H7 (cell line): ENCODE data around the gene EEF1AKMT2. TPM values are rescaled to one million over a fixed set of nuclear protein-coding genes. Genes with fewer than 3 reads are reported as not detected.
"Not testable (repeated sequence)": the region's sequence is repeated elsewhere in the genome, so short reads cannot be mapped to it uniquely, and the experiment has no call there.

Experiments used
- DNase-seq: peaks from one replicate; pipeline ENCODE4 v3.0.0; 2012
- H3K27me3 ChIP-seq: 2 replicates; pipeline ENCODE4 v1.6.0; 2011; ENCODE audit warnings: mild to moderate bottlenecking, low read length; ENCODE audit not compliant: control insufficient read depth, insufficient read depth
- H3K36me3 ChIP-seq: replicated peaks from 2 replicates; pipeline ENCODE4 v1.5.1; 2011; ENCODE audit warnings: low read length; ENCODE audit not compliant: control insufficient read depth, insufficient read depth
- H3K4me3 ChIP-seq: 2 replicates; pipeline ENCODE4 v1.5.1; 2011; ENCODE audit warnings: low read depth, mild to moderate bottlenecking, control low read depth, low read length, moderate library complexity; ENCODE audit not compliant: insufficient read depth
- total RNA-seq: library from RNA; depleted of rRNA; stranded (reverse); fragments of >200 nt; shearing (Covaris generic); gene quantifications from 2 replicates; pipeline ENCODE4 v1.2.3, GENCODE V29; 2014

The EEF1AKMT2 gene
- total RNA-seq, 1 experiment from 2014 or later, result 20.1 TPM

DNA sequence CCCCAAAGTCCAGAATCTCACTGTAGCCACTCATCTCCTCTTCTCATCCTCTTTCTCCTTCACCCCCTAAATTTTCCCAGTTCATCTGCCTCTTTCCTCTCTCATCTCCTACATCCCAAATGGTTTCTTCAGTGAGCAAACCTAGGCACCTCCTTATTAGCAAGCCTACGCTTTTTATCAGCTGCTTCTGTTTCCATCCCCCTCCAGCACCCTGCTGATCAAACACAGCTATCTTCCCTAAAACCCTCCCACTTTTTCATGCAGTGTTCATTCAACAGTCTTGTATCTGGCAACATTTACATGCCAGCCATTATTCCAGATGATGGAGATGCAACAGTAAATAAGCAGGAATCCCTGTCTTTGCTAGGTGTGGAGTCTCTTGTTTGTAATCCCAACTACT lies 6.7 kb upstream of the EEF1AKMT2 start:
- DNase-seq, result no peak
- no peaks in the 10 kb centered on the region for H3K27me3 ChIP-seq
- no peaks in the 10 kb centered on the region for H3K36me3 ChIP-seq
- no peak overlapping the region for H3K4me3 ChIP-seq

DNA sequence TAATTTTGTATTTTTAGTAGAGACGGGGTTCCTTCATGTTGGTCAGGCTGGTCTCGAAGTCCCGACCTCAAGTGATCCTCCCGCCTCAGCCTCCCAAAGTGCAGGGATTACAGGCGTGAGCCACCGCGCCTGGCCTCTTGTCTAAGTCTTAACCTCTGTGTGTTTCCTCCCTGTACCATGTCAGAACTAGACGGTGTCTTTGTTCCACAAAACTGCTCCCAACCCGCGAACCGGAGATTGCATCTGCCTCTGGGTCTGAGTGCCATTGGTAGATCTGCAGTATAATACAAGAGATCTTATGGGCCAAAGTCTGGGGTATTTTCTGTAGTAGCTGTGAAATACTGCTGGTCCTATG lies 1.3 kb upstream of the EEF1AKMT2 start:
- no peaks in the 10 kb centered on the region for H3K27me3 ChIP-seq
- no peak for DNase-seq
- peaks cover 5% of the 10 kb centered on the region for H3K36me3 ChIP-seq
- no peak overlapping the region for H3K4me3 ChIP-seq

GRCh38 chr10:124782900-124783299 lies 8.8 kb downstream of the EEF1AKMT2 start:
- not testable (repeated sequence) for H3K27me3 ChIP-seq, H3K36me3 ChIP-seq

DNA sequence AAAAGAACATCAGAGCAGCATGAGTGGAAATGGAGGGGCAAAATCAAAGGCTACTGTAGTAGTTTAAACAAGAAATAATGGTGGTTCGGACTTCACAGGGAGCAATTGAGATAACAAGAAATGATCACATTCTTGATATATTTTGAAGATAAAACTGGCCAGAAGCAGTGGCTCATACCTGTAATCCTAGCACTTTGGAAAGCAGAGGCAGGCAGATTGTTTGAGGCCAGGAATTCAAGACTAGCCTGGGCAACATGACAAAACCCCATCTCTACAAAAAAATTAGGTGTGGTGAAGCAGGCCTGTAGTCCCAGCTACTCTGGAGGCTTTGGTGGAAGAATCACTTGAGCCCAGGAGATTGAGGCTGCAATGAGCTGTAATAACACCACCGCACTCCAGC lies 22.9 kb downstream of the EEF1AKMT2 start:
- no peak overlapping the region for H3K4me3 ChIP-seq
- no peak for DNase-seq
- peaks cover 2% of the 10 kb centered on the region for H3K36me3 ChIP-seq
- no peaks in the 10 kb centered on the region for H3K27me3 ChIP-seq

More at GRCh38 chr10:124782900-124783299, 8.8 kb downstream of the EEF1AKMT2 start:
- DNase-seq, H3K4me3 ChIP-seq: not testable (repeated sequence)

GRCh38 chr10:124765256-124765655 lies 26.4 kb downstream of the EEF1AKMT2 start:
- Histone ChIP-seq H3K4me3 (no peak overlapping the region), H3K36me3 (peaks cover 5% of the 10 kb centered on the region), H3K27me3 (no peaks in the 10 kb centered on the region)
- no peak for DNase-seq

- no peaks in the 10 kb centered on the region for H3K27me3 ChIP-seq
- DNase-seq, result no peak
- no peak overlapping the region for H3K4me3 ChIP-seq
- peaks cover 7% of the 10 kb centered on the region for H3K36me3 ChIP-seq
Observed at GRCh38 chr10:124763267-124763666, 28.4 kb downstream of the EEF1AKMT2 start.

GRCh38 chr10:124762281-124762680 lies 29.4 kb downstream of the EEF1AKMT2 start:
- Histone ChIP-seq H3K36me3 (peaks cover 7% of the 10 kb centered on the region), H3K27me3 (no peaks in the 10 kb centered on the region), H3K4me3 (no peak overlapping the region)
- DNase-seq, result no peak

DNA sequence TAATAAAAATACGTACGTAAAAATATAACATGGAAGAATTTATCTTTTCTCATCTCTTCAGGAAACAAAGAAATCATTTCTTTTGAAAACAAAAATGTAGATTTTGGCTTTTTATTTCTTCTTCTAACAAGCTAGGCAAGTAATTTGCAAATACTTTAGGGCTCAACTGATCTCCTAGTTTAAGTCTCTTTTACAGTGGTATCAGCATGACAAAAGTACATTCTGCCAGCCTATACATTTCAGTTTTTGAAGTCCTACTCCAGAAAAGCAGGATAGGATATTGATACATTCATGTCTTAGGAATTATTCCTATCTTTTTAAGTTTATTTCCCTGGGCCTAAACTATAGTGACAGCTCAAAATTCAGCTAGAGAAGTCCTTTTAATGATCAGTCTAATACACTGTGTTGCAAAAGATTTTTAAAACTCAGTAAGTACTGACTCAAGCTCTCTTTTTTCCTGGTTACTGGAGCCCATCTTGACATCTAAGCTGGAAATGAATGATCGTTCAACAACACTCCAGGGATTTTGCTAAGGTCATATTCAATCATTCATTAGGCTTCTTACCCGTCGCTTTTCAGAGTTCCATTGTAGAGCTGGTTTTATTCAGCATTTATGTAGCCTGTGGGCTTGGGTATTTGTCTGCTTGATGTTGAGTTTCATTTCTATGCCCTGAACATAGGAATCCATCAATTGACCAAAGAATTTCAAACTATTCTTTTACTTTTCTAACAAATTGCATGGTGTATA lies 35.4 kb downstream of the EEF1AKMT2 start:
- Histone ChIP-seq H3K27me3 (no peaks in the 10 kb centered on the region), H3K4me3 (no peak overlapping the region), H3K36me3 (peaks cover 2% of the 10 kb centered on the region; the same call in 1 of the 2 replicates)
- DNase-seq, result no peak

DNA sequence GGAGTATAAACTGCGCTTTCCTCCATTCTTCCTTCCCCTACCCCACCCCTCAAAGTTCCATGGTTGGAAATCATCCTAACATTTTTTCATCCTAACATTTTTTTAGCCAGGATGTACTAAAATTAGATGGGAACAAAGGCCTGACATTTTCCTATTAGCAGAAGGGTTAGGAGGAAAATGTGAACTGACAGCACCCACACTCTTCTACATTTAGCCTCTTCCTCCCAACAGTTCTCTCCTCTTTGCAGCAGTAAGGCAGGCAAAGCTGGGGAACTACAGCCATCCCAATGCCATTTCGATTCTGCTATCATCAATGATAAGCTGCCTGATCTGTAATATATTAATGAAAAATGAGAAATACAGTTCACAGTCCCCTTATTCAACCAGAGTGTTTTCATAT lies 36.1 kb downstream of the EEF1AKMT2 start:
- no peaks in the 10 kb centered on the region for H3K27me3 ChIP-seq
- H3K36me3 ChIP-seq, result peaks cover 2% of the 10 kb centered on the region; the same call in 1 of the 2 replicates
- no peak overlapping the region for H3K4me3 ChIP-seq
- no peak for DNase-seq

DNA sequence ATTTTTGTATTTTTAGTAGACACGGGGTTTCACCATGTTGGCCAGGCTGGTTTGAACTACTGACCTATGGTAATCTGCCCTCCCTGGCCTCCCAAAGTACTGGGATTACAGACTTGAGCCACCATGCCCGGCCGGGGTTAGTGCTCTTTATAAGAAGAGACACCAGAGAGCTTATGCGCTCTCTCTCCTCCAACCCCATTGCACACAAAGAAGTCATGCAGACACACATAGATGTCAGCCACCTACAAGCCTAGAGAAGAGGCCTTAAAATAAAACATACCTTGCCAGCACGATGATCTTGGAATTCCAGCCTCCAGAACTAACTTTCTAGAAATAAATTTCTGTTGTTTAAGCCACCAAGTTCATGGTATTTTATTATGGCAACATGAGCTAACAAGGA lies 37.5 kb downstream of the EEF1AKMT2 start:
- H3K4me3 ChIP-seq, result no peak overlapping the region
- DNase-seq, result no peak
- no peaks in the 10 kb centered on the region for H3K36me3 ChIP-seq
- H3K27me3 ChIP-seq, result no peaks in the 10 kb centered on the region

DNA sequence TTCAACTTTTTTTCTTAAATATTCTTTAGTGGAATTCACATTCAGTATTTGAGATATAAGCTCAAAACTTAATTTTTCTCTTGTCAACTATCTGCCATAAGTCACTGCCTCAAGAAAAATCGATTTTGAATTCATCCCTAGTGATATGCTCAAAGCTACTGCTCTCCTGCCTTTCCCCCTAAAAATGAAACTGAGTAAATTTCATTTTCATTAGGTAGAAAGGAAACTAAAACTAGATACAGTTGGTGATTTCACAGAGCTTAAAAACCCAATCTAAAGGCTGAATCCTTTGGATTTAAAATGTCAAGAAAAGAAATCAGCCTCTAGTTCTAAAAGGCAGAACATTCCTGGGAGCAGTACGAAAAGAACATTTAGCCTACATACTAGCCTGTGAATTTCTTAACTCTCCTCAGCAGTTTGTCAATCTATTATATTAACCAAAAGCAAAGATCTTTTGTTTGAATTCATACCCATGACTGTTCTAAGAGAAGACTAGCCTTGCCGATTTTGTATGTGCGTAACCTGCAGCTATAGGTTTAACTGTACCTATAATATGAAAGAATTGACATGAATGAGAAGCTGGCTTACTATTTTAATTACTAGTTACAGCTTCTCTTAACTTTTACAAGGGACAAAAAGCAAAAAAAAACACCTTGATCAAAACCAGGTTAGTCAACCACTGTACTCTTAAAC lies 42.6 kb downstream of the EEF1AKMT2 start:
- Histone ChIP-seq H3K27me3 (no peaks in the 10 kb centered on the region), H3K36me3 (no peaks in the 10 kb centered on the region), H3K4me3 (no peak overlapping the region)
- DNase-seq, result no peak

GRCh38 chr10:124748166-124748565 lies 43.5 kb downstream of the EEF1AKMT2 start:
- Histone ChIP-seq H3K4me3 (no peak overlapping the region), H3K36me3 (no peaks in the 10 kb centered on the region), H3K27me3 (peaks cover under 1% of the 10 kb centered on the region; the same call in 1 of the 2 replicates)
- no peak for DNase-seq

- DNase-seq, result no peak
- Histone ChIP-seq H3K36me3 (no peaks in the 10 kb centered on the region), H3K4me3 (no peak overlapping the region), H3K27me3 (peaks cover 3% of the 10 kb centered on the region; the same call in 1 of the 2 replicates)
Observed at GRCh38 chr10:124747745-124748144, 43.9 kb downstream of the EEF1AKMT2 start.

- Histone ChIP-seq H3K4me3 (no peak overlapping the region), H3K27me3 (peaks cover 9% of the 10 kb centered on the region; the same call in 1 of the 2 replicates), H3K36me3 (no peaks in the 10 kb centered on the region)
- DNase-seq, result no peak
Observed at GRCh38 chr10:124746992-124747391, 44.7 kb downstream of the EEF1AKMT2 start.

DNA sequence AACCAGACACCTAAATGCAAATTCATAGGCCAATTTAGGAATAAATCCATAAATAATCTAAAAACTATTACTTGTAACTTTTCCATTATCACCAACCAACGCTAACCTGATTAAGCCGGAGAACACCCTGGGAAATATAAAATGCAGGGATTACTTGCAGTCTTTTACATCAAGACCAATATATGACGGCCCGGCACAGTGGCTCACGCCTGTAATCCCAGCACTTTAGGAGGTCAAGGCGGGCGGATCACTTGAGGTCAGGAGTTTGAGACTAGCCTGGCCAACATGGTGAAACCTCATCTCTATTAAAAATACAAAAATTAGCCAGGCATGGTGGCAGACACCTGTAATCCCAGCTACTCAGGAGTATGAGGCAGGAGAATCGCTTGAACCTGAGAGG lies 45.2 kb downstream of the EEF1AKMT2 start:
- not testable (repeated sequence) for H3K36me3 ChIP-seq, H3K4me3 ChIP-seq, H3K27me3 ChIP-seq, DNase-seq
